Heart right ventricle (tissue), 16 donors: ENCODE measurements around the gene DDX39A. TPM values are rescaled to one million over a fixed set of nuclear protein-coding genes. Genes with fewer than 3 reads are reported as not detected.
A peak's percentile ranks its signal among the peaks of the same experiment; 100 is the strongest.

Source experiments
- ATAC-seq, 8 donors: fragments of 200-7000 bp; cut with Tn5 transposase; one replicate each; pipeline ENCODE4 v1.9.1; 2020; ENCODE audit warnings: mild to moderate bottlenecking in 8 of 8, moderate library complexity in 8 of 8, moderate number of reproducible peaks in 1 of 8
- DNase-seq, 2 donors: peaks; one replicate each; pipeline ENCODE4 v3.0.0-alpha.2; 2020
- H3K27ac ChIP-seq, 10 donors: fragments of 200-600 bp; sonication (generic) in 2 of 10; one replicate each; pipeline versions ENCODE4 v1.5.0 to v1.8.0; 2020 to 2022; ENCODE audit warnings: mild to moderate bottlenecking in 3 of 10
- H3K27me3 ChIP-seq, 7 donors: fragments of 200-600 bp; one replicate each; pipeline ENCODE4 v1.8.0; 2021 to 2022; ENCODE audit warnings: mild to moderate bottlenecking in 2 of 7
- H3K36me3 ChIP-seq, 9 donors: fragments of 200-600 bp; sonication (generic) in 1 of 9; one replicate each; pipeline versions ENCODE4 v1.5.0 to v1.8.0; 2020 to 2022; ENCODE audit warnings: mild to moderate bottlenecking in 2 of 9
- H3K4me1 ChIP-seq, 9 donors: fragments of 200-600 bp; sonication (generic) in 1 of 9; one replicate each; pipeline versions ENCODE4 v1.5.0 to v1.8.0; 2020 to 2022; ENCODE audit warnings: mild to moderate bottlenecking in 4 of 9
- H3K4me3 ChIP-seq, 10 donors: fragments of 200-600 bp; sonication (generic) in 2 of 10; one replicate each; pipeline versions ENCODE4 v1.5.0 to v1.8.0; 2020 to 2022; ENCODE audit warnings: mild to moderate bottlenecking in 7 of 10, moderate library complexity in 2 of 10
- H3K9me3 ChIP-seq, 11 donors: fragments of 200-600 bp in 10 of 11; sonication (generic) in 2 of 11; one replicate each; pipeline versions ENCODE4 v1.5.0 to v1.8.0; 2013 to 2022; ENCODE audit warnings: mild to moderate bottlenecking in 2 of 11, control low read depth in 1 of 11, moderate library complexity in 1 of 11
- WGBS, 2 donors: extraction: QIAGEN DNeasy Blood & Tissue Kit; methylation state at CpG; one replicate each; pipeline ENCODE4 v1.1.7; 2013; ENCODE audit warnings: inconsistent platforms in 1 of 2; 5-methylcytosine and 5-hydroxymethylcytosine counted together
- intact Hi-C, 10 donors: fragments of 100-400 bp; cut with DNase I; formaldehyde crosslinking; loops; one replicate each; pipeline versions ENCODE4 v1.11.1 to v1.14.2; 2022
- polyA plus RNA-seq, 2 donors: library from polyadenylated mRNA; stranded (reverse); fragments of 200-250 nt; gene quantifications; one replicate each; pipeline ENCODE4 v1.2.3, GENCODE V29; 2013
- total RNA-seq, 10 donors: library from RNA; stranded (reverse); fragmentation: NEBNext Ultra II Directional in 3 of 10; extraction: Animal tissue kit (Norgen Biotek cat#: 25700) in 3 of 10; gene quantifications; one replicate each; pipeline versions ENCODE4 v1.2.1 to v1.2.4, GENCODE V29; 2021 to 2023
- TF ChIP-seq, protein P1 (sequence below), 9 donors: fragments of 200-600 bp; sonication (generic) in 2 of 9; IDR thresholded peaks; one replicate each; pipeline versions ENCODE4 v1.5.0 to v1.8.0; 2021 to 2022; ENCODE audit warnings: antibody characterized with exemption in 9 of 9, mild to moderate bottlenecking in 5 of 9, moderate library complexity in 1 of 9
- donor health status: Arrhythmogenic right ventricular cardiomyopathy.
- donor health status: ischemic (EF 13 %, LVEDD 7.1; RV severe dilation, severe dysfunction).
- donor health status: healthy with polysubstance abuse.
- donor health status: DM: no; HTN: yes; CAD: no.
- donor health status: DM: no; HTN: no; CAD: no.
- donor health status: ischemic (EF 25% LVEDD 6.9; RV normal size, moderate dysfunction).
- donor health status: ischemic (EF 25% LVEDD 5.7; RV mildly dilated, moderate dysfunction).
- donor health status: healthy.
- donor health status: DM: yes; HTN: yes; CAD: no.
- donor health status: Ischemic cardiomyopathy.
- donor health status: ischemic (EF 35%, LVEDD 5.7; RV mildly dilated, moderate dysfunction).
- donor health status: nonischemic (EF 11% LVEDD 7.7; RV severe dilation, severe dysfunction).
- donor health status: DM: yes; HTN: yes; CAD: no.
- donor health status: PGD.
- donor health status: ischemic (EF 29% LVEDD 5.4; RV normal size, mild dysfunction).
- donor health status: nonischemic (EF 23%, LVEDD 6.1; RV moderate dilation, normal function).

DDX39A gene
- total and polyA plus RNA-seq, 12 donors = 15.4 to 110 (median 24.3) TPM

DNA sequence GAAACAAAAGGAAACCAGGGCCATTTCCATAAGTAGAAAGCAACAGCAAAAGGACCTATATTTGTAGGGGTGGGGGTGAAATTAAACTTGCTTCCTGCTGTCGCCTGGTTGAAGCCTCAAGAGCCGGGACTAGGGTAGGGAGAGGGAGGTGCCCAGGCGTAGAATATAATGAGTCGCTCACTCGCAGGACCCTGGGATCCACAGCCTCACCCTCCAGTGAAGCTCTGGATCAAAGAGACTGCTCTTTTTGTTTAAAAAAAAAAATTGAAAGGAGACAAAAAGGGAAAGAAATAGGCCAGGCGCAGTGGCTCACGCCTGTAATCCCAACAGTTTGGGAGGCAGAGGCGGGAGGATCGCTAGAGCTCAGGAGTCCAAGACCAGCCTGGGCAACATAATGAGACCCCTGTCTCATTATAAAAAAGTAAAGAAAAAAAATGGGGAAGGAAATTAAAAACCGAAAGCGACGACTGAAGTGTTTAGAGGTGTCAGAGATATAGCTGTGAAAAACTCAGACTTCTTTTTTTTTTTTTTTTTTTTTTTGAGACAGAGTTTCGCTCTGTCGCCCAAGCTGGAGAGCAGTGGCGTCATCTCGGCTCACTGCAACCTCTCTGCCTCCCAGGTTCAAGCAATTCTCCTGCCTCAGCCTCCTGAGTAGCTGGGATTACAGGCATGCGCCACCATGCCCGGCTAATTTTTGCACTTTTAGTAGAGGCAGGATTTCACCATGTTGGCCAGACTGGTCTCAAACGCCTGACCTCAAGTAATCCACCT, 48.8 kb downstream of the DDX39A start:
- intact Hi-C loops = no loop called here
- ATAC-seq = peak in 2 of 8 donors; percentile 28 to 35
- Histone ChIP-seq H3K27me3 (no peaks in the 10 kb centered on the region), H3K36me3 (no peaks in the 10 kb centered on the region), H3K27ac (peak overlapping the region in 9 of 10 donors; percentile 21 to 94 (median 60)), H3K9me3 (no peaks in the 10 kb centered on the region), H3K4me1 (peaks cover 4 to 96% (median 17%) of the 10 kb centered on the region in 9 donors), H3K4me3 (peak overlapping the region in 3 of 10 donors; percentile 5 to 36 (median 6))
- TF ChIP-seq, protein P1, sequence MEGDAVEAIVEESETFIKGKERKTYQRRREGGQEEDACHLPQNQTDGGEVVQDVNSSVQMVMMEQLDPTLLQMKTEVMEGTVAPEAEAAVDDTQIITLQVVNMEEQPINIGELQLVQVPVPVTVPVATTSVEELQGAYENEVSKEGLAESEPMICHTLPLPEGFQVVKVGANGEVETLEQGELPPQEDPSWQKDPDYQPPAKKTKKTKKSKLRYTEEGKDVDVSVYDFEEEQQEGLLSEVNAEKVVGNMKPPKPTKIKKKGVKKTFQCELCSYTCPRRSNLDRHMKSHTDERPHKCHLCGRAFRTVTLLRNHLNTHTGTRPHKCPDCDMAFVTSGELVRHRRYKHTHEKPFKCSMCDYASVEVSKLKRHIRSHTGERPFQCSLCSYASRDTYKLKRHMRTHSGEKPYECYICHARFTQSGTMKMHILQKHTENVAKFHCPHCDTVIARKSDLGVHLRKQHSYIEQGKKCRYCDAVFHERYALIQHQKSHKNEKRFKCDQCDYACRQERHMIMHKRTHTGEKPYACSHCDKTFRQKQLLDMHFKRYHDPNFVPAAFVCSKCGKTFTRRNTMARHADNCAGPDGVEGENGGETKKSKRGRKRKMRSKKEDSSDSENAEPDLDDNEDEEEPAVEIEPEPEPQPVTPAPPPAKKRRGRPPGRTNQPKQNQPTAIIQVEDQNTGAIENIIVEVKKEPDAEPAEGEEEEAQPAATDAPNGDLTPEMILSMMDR (IDR thresholded peaks at IDR 0.05) = no peak
- no peak for DNase-seq
- WGBS, 2 donors = 77% methylated on average over 19 of the region's 19 CpGs

DNA sequence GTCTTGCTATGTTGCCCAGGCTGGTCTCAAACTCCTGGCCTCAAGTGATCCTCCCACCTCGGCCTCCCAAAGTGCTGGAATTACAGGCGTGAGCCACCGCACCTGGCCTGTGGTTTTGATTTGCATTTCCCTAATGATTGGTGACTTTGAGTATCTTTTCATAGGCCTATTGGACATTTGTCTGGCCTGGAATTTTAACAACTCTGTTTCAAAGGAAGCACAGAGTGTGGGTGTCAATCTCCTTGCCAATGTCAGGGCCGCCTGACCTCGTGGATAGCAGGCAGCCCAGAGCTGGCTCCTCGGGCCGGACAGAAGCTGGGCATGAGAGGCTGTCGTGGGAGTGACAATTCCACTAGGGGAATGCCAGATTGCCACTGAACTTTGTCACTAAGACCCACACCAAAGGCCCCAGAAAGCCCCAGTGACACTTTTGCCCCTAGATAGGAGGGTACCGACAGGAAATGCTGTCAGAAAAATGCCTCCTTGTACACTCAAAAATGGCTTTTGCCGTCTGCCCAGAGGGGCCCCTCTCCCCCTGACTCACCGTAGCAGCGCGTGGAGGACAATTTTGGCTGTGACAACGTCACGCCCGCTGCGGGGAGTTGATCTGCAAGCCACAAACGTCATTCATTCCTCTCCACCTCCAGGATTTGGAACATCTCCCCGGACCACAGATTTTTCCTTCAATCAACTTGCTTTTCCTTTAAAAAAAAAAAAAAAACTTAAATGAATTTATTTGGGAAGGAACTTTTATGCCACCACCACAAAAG, 49.6 kb downstream of the DDX39A start:
- DNase-seq (peak in 1 of 2 donors; percentile 50), ATAC-seq (peak in 7 of 8 donors; percentile 39 to 73 (median 49))
- Histone ChIP-seq H3K9me3 (no peaks in the 10 kb centered on the region), H3K36me3 (no peaks in the 10 kb centered on the region), H3K27me3 (no peaks in the 10 kb centered on the region), H3K27ac (peak overlapping the region in 9 of 10 donors; percentile 40 to 94 (median 60)), H3K4me3 (peak overlapping the region in 2 of 10 donors; percentile 6 to 36), H3K4me1 (peaks cover 0 to 96% (median 14%) of the 10 kb centered on the region in 9 donors)
- intact Hi-C loops = no loop called here
- 43 to 46% methylated on average over 19 of the region's 19 CpGs for WGBS, 2 donors
- TF ChIP-seq, protein P1 (IDR thresholded peaks at IDR 0.05) = no peak

DNA sequence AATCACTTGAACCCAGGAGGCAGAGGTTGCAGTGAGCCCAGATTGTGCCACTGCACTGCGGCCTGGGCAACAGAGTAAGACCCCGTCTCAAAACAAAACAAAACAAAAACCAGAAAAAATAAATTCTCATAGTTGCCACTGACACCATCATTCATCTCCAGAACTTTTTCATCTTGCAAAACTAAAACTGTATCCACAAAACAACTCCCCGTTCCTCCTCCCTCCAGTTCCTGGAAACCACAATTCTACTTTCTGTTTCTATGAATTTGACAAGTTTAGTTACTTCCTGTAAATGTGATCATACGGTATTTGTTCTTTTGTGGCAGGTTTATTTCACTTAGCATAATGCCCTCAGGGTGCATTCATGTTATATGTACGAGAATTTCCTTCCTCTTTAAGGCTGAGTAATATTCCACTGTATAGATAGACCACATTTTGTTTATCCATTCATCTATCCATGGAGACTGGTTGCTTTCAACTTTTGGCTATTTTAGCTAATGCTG, 51.1 kb downstream of the DDX39A start:
- no peak for DNase-seq
- no peaks in the 10 kb centered on the region for H3K27me3 ChIP-seq
- intact Hi-C loops = no loop called here
- H3K4me3 ChIP-seq = no peak overlapping the region
- WGBS, 2 donors = 75 to 76% methylated on average over 5 of the region's 5 CpGs
- peaks cover 0 to 96% (median 25%) of the 10 kb centered on the region in 9 donors for H3K4me1 ChIP-seq
- TF ChIP-seq, protein P1 (IDR thresholded peaks at IDR 0.05) = no peak
- ATAC-seq = no peak
- H3K27ac ChIP-seq = peak overlapping the region in 4 of 10 donors; percentile 13 to 94 (median 38)
- H3K36me3 ChIP-seq = no peaks in the 10 kb centered on the region
- H3K9me3 ChIP-seq = no peaks in the 10 kb centered on the region

DNA sequence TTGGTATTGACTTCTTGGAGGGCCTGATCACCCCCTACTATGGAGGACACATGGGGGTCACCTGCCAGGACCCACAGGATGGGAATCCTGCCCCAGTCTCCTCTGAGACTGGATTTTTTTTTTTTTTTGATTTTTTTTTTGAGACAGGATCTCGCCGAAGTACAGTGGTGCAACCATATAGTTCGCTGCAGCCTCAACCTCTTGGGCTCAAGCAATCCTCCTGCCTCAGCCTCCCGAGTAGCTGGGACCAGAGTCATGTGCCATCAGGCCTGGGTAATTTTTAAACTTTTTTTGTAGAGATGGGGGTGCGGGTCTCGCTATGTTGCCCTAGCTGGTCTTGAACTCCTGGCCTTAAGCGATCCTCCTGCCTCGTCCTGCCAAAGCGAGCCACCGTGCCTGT, 52.1 kb downstream of the DDX39A start:
- TF ChIP-seq, protein P1 (IDR thresholded peaks at IDR 0.05) = no peak
- intact Hi-C loops = no loop called here
- 97% methylated on average over 10 of the region's 10 CpGs for WGBS, 2 donors
- DNase-seq (no peak), ATAC-seq (no peak)
- no peaks in the 10 kb centered on the region for H3K27me3 ChIP-seq
- H3K9me3 ChIP-seq = no peaks in the 10 kb centered on the region
- no peak overlapping the region for H3K4me3 ChIP-seq
- peaks cover 0 to 98% (median 29%) of the 10 kb centered on the region in 9 donors for H3K4me1 ChIP-seq
- H3K36me3 ChIP-seq = no peaks in the 10 kb centered on the region
- H3K27ac ChIP-seq = peak overlapping the region in 3 of 10 donors; percentile 13 to 94 (median 22)
